ENCODE results near the gene SAMD1.

DNA sequence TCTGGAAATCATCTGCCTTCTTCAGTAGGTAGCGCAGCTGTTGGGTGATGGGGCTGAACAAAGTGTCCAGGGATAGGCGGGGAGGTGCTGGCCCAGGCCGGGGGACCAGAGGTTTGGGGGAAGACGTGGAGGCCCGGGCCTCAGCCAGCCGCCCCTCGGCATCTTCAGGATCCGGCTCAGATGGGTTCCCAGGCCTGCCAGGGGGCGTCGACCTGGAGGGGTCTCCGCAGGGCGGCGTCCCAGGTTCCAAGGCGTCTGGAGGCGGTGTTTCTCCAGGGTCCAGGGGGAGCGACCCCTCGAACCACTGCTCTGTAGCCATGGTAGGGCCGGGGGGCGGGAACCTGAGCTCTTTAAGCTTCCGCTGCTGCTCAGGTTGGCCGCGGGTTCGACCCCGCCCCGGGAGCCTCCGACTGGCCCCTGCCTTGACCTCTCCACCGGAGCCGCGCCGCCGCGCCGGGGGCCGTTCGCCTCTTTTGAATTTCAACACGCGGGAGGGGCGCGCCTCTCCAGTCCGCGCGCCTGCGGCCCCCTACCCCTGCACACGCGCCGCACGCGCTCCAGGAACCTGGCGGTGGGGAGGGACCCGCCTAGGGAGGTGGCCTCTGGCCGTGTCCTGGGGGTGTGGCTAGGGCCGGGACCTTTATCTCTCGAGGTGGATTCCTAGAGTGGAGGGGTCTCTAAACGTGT is 5.1 kb downstream of the SAMD1 start, which contains the start of gene C19orf67:
- TF ChIP-seq, protein P1, sequence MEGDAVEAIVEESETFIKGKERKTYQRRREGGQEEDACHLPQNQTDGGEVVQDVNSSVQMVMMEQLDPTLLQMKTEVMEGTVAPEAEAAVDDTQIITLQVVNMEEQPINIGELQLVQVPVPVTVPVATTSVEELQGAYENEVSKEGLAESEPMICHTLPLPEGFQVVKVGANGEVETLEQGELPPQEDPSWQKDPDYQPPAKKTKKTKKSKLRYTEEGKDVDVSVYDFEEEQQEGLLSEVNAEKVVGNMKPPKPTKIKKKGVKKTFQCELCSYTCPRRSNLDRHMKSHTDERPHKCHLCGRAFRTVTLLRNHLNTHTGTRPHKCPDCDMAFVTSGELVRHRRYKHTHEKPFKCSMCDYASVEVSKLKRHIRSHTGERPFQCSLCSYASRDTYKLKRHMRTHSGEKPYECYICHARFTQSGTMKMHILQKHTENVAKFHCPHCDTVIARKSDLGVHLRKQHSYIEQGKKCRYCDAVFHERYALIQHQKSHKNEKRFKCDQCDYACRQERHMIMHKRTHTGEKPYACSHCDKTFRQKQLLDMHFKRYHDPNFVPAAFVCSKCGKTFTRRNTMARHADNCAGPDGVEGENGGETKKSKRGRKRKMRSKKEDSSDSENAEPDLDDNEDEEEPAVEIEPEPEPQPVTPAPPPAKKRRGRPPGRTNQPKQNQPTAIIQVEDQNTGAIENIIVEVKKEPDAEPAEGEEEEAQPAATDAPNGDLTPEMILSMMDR (IDR thresholded peaks at IDR 0.05) = no peak
- TF ChIP-seq POLR2A (IDR thresholded peaks at IDR 0.05) = no peak

All from body of pancreas (tissue), 4 donors.